Fibroblast of lung (primary cell): Measurements from ENCODE around the gene LILRA6. TPM values are rescaled to one million over a fixed set of nuclear protein-coding genes. Genes with fewer than 3 reads are reported as not detected.

Experiments
- DNase-seq, 2 donors: peaks; one replicate each; pipeline versions ENCODE4 v3.0.0 to v3.0.0-alpha.2; 2010; ENCODE audit warnings: low read depth in 2 of 2
- H2AFZ ChIP-seq: 2 replicates; pipeline ENCODE4 v1.5.1; 2012; ENCODE audit warnings: low read length, control low read depth, inconsistent platforms
- H3K27ac ChIP-seq: 2 replicates; pipeline ENCODE4 v1.5.1; 2011; ENCODE audit warnings: low read length, control low read depth; ENCODE audit not compliant: insufficient read depth
- H3K27me3 ChIP-seq: 2 replicates; pipeline ENCODE4 v1.5.1; 2011; ENCODE audit warnings: mild to moderate bottlenecking, low read length; ENCODE audit not compliant: control insufficient read depth, insufficient read depth
- H3K36me3 ChIP-seq: 2 replicates; pipeline ENCODE4 v1.5.1; 2011; ENCODE audit warnings: low read length; ENCODE audit not compliant: control insufficient read depth, insufficient read depth
- H3K4me1 ChIP-seq: 2 replicates; pipeline ENCODE4 v1.5.1; 2011; ENCODE audit warnings: low read length; ENCODE audit not compliant: control insufficient read depth, insufficient read depth; ENCODE audit errors: extremely low read depth
- H3K4me2 ChIP-seq: 2 replicates; pipeline ENCODE4 v1.5.1; 2011; ENCODE audit warnings: low read length, control low read depth; ENCODE audit not compliant: insufficient read depth; ENCODE audit errors: extremely low read depth
- H3K4me3 ChIP-seq, 4 experiments: fragments of 200-600 bp in 1 of 4; sonication (generic) in 1 of 4; replicated peaks in 1 of 4; 2 replicates each; pipeline ENCODE4 v1.5.1; 2011 to 2016; ENCODE audit warnings: low read length in 4 of 4, low read depth in 3 of 4, mild to moderate bottlenecking in 3 of 4, control low read depth in 2 of 4, inconsistent platforms in 1 of 4, mixed read lengths in 1 of 4; ENCODE audit not compliant: insufficient read depth in 1 of 4; ENCODE audit errors: control extremely low read depth in 1 of 4
- H3K79me2 ChIP-seq: 2 replicates; pipeline ENCODE4 v1.5.1; 2012; ENCODE audit warnings: mild to moderate bottlenecking, low read length, inconsistent platforms; ENCODE audit not compliant: control insufficient read depth, insufficient read depth
- H3K9ac ChIP-seq: 2 replicates; pipeline ENCODE4 v1.5.1; 2011; ENCODE audit warnings: mild to moderate bottlenecking, low read length, control low read depth; ENCODE audit not compliant: insufficient read depth
- H3K9me3 ChIP-seq: 2 replicates; pipeline ENCODE4 v1.5.1; 2012; ENCODE audit warnings: low read depth, low read length; ENCODE audit not compliant: control insufficient read depth, insufficient read depth
- H4K20me1 ChIP-seq: 2 replicates; pipeline ENCODE4 v1.5.1; 2011; ENCODE audit warnings: low read length; ENCODE audit not compliant: control insufficient read depth, insufficient read depth; ENCODE audit errors: extremely low read depth
- CTCF ChIP-seq, 2 donors: IDR thresholded peaks in 1 of 2; conservative IDR thresholded peaks in 1 of 2; 1 replicate in 1 of 2; 2 replicates in 1 of 2; pipeline ENCODE4 v1.5.1; 2011 to 2012; ENCODE audit warnings: low read length in 2 of 2, control low read depth in 1 of 2, inconsistent platforms in 1 of 2, low read depth in 1 of 2, mild to moderate bottlenecking in 1 of 2
- EZH2 ChIP-seq: IDR thresholded peaks from 2 replicates; pipeline ENCODE4 v1.5.1; 2012; ENCODE audit warnings: low read length, control low read depth, mild to moderate bottlenecking; ENCODE audit errors: missing control alignments
- polyA plus RNA-seq, 2 donors: library from polyadenylated mRNA; depleted of rRNA in 1 of 2; stranded (reverse) in 1 of 2; unstranded in 1 of 2; fragments of >200 nt; gene quantifications; 2 replicates each; pipeline ENCODE4 v1.2.1, GENCODE V29; 2011 to 2012; ENCODE audit warnings: missing spikeins in 1 of 2
- total RNA-seq: library from RNA; depleted of rRNA; stranded (reverse); fragments of >200 nt; gene quantifications from 2 replicates; pipeline ENCODE4 v1.2.1, GENCODE V29; 2014

LILRA6 gene
- total and polyA plus RNA-seq, 2 donors (not counting 1 experiment from before 2014, with no cell fraction given) = not detected

- Histone ChIP-seq H3K4me3 (no peak overlapping the region), H3K9ac (no peak overlapping the region), H3K4me2 (no peak overlapping the region), H2AFZ (no peak overlapping the region), H3K4me1 (no peaks in the 10 kb centered on the region), H3K27ac (no peak overlapping the region), H3K36me3 (no peaks in the 10 kb centered on the region), H3K9me3 (no peaks in the 10 kb centered on the region), H3K79me2 (no peaks in the 10 kb centered on the region), H4K20me1 (no peaks in the 10 kb centered on the region), H3K27me3 (peaks cover 3% of the 10 kb centered on the region)
- TF ChIP-seq EZH2 = no peak
- no peak for TF ChIP-seq CTCF (conservative IDR thresholded peaks at IDR 0.05 in 1 of 2, IDR thresholded peaks at IDR 0.05 in 1 of 2; ENCODE audit: low read depth in 1 of 2, low read length in 2 of 2)
- no peak for DNase-seq
Measured at GRCh38 chr19:54233941-54234340, 8.6 kb downstream of the LILRA6 start.

GRCh38 chr19:54231077-54231931 is 11.3 kb downstream of the LILRA6 start:
- H3K4me3 ChIP-seq = no peak overlapping the region
- H3K27me3 ChIP-seq = no peaks in the 10 kb centered on the region
- no peaks in the 10 kb centered on the region for H3K36me3 ChIP-seq
- H3K4me1 ChIP-seq = no peaks in the 10 kb centered on the region
- no peak overlapping the region for H2AFZ ChIP-seq
- H3K27ac ChIP-seq = no peak overlapping the region
- no peak overlapping the region for H3K9ac ChIP-seq
- H3K9me3 ChIP-seq = no peaks in the 10 kb centered on the region
- peak; percentile 55 to 81 for DNase-seq
- no peaks in the 10 kb centered on the region for H3K79me2 ChIP-seq
- TF ChIP-seq CTCF (conservative IDR thresholded peaks at IDR 0.05 in 1 of 2, IDR thresholded peaks at IDR 0.05 in 1 of 2; ENCODE audit: low read depth in 1 of 2, low read length in 2 of 2) = peak; percentile 97 to 99
- no peak for TF ChIP-seq EZH2
- H3K4me2 ChIP-seq = no peak overlapping the region
- no peaks in the 10 kb centered on the region for H4K20me1 ChIP-seq

- H3K79me2 ChIP-seq = no peaks in the 10 kb centered on the region
- H3K27me3 ChIP-seq = no peaks in the 10 kb centered on the region
- no peak overlapping the region for H3K4me2 ChIP-seq
- no peaks in the 10 kb centered on the region for H3K9me3 ChIP-seq
- H4K20me1 ChIP-seq = no peaks in the 10 kb centered on the region
- H3K27ac ChIP-seq = no peak overlapping the region
- H3K4me3 ChIP-seq = no peak overlapping the region
- no peaks in the 10 kb centered on the region for H3K4me1 ChIP-seq
- H3K9ac ChIP-seq = no peak overlapping the region
- TF ChIP-seq EZH2 = no peak
- no peak for DNase-seq
- H2AFZ ChIP-seq = no peak overlapping the region
- no peaks in the 10 kb centered on the region for H3K36me3 ChIP-seq
Measured at GRCh38 chr19:54230031-54230430, 12.6 kb downstream of the LILRA6 start.
